ENCODE measurements around the gene DSG1. TPM values are rescaled to one million over a fixed set of nuclear protein-coding genes. Genes with fewer than 3 reads are reported as not detected.

Gene DSG1
- polyA plus RNA-seq, 1 donor = 0.05 TPM

Other genes starting within 250 kb of the DSG1 start
- 48.3 TPM for gene DSC2, start 215.7 kb upstream of the DSG1 start, polyA plus RNA-seq (ENCODE audit: insufficient read length)
- gene DSC1, start 155.3 kb upstream of the DSG1 start, polyA plus RNA-seq (ENCODE audit: insufficient read length) = 2.9 TPM
- gene DSG4, start 58.6 kb downstream of the DSG1 start, polyA plus RNA-seq (ENCODE audit: insufficient read length) = not detected
- not detected for gene DSG3, start 129.6 kb downstream of the DSG1 start, polyA plus RNA-seq (ENCODE audit: insufficient read length)
- 55.9 TPM for gene DSG2, start 180.0 kb downstream of the DSG1 start, polyA plus RNA-seq (ENCODE audit: insufficient read length)

Measured in left kidney (tissue), 1 donor.